Endodermal cell (in vitro differentiated cells): Measurements from ENCODE around the gene PLEKHA6. TPM values are rescaled to one million over a fixed set of nuclear protein-coding genes. Genes with fewer than 3 reads are reported as not detected.
A peak's percentile ranks its signal among the peaks of the same experiment; 100 is the strongest.

Source experiments
- DNase-seq: peaks from one replicate; pipeline ENCODE4 v3.0.0-alpha.2; 2017
- H3K27ac ChIP-seq: 2 replicates; pipeline ENCODE4 v1.5.1; 2013; ENCODE audit warnings: mild to moderate bottlenecking, low read depth, low read length, moderate library complexity
- H3K27me3 ChIP-seq: 2 replicates; pipeline ENCODE4 v1.6.1; 2013; ENCODE audit warnings: mild to moderate bottlenecking, low read length, moderate library complexity; ENCODE audit not compliant: insufficient read depth, control insufficient read depth, poor library complexity, severe bottlenecking
- H3K36me3 ChIP-seq: 2 replicates; pipeline ENCODE4 v1.7.0; 2013; ENCODE audit warnings: mild to moderate bottlenecking, low read length, moderate library complexity; ENCODE audit not compliant: control insufficient read depth, insufficient read depth
- H3K4me1 ChIP-seq: one replicate; pipeline ENCODE4 v1.7.0; 2013; ENCODE audit warnings: low read length; ENCODE audit not compliant: control insufficient read depth, insufficient read depth
- H3K4me3 ChIP-seq: 2 replicates; pipeline ENCODE4 v1.5.1; 2013; ENCODE audit warnings: mild to moderate bottlenecking, low read length, moderate library complexity
- H3K9ac ChIP-seq: 2 replicates; pipeline ENCODE4 v1.6.1; 2013; ENCODE audit warnings: mild to moderate bottlenecking, low read length, moderate library complexity; ENCODE audit not compliant: poor library complexity, severe bottlenecking; ENCODE audit errors: extremely low read depth
- H3K9me3 ChIP-seq: 2 replicates; pipeline ENCODE4 v1.6.1; 2013; ENCODE audit warnings: mild to moderate bottlenecking, low read length, moderate library complexity; ENCODE audit not compliant: control insufficient read depth
- H3K27ac Mint-ChIP-seq: 2 replicates; pipeline ENCODE4 v1.8.0; 2020; ENCODE audit warnings: mixed read lengths
- H3K27me3 Mint-ChIP-seq: 2 replicates; pipeline ENCODE4 v1.8.0; 2021; ENCODE audit warnings: mild to moderate bottlenecking, mixed read lengths; ENCODE audit not compliant: insufficient read depth
- H3K36me3 Mint-ChIP-seq: 2 replicates; pipeline ENCODE4 v1.8.0; 2020; ENCODE audit warnings: low read depth, mixed read lengths
- H3K4me1 Mint-ChIP-seq: 2 replicates; pipeline ENCODE4 v1.8.0; 2020; ENCODE audit warnings: mixed read lengths
- H3K4me3 Mint-ChIP-seq: 2 replicates; pipeline ENCODE4 v1.8.0; 2020; ENCODE audit warnings: mild to moderate bottlenecking, moderate library complexity, mixed read lengths
- H3K9me3 Mint-ChIP-seq: 2 replicates; pipeline ENCODE4 v1.8.0; 2020; ENCODE audit warnings: mild to moderate bottlenecking, mixed read lengths
- WGBS, 2 experiments: methylation state at CpG; one replicate each; pipeline versions ENCODE4 v1.1.5 to v1.1.7; 2013; ENCODE audit warnings: missing lambda C conversion rate in 2 of 2, mixed read lengths in 1 of 2; ENCODE audit not compliant: insufficient coverage in 1 of 2, insufficient read length in 1 of 2; 5-methylcytosine and 5-hydroxymethylcytosine counted together
- total RNA-seq, 2 donors: library from RNA; stranded (reverse); fragmentation: NEBNext Ultra II Directional in 1 of 2; extraction: Animal tissue kit (Norgen Biotek cat#: 25700) in 1 of 2; gene quantifications; 2 replicates in 1 of 2; 3 replicates in 1 of 2; pipeline ENCODE4 v1.2.1, GENCODE V29; 2021
- TF ChIP-seq, protein P1 (sequence below): fragments of 200-600 bp; sonication (generic); conservative IDR thresholded peaks from 2 replicates; pipeline ENCODE4 v1.5.0; 2021; ENCODE audit warnings: antibody characterized with exemption, mild to moderate bottlenecking

The PLEKHA6 gene
- total RNA-seq, 2 donors from 2014 or later, result 37.0 to 43.3 TPM

DNA sequence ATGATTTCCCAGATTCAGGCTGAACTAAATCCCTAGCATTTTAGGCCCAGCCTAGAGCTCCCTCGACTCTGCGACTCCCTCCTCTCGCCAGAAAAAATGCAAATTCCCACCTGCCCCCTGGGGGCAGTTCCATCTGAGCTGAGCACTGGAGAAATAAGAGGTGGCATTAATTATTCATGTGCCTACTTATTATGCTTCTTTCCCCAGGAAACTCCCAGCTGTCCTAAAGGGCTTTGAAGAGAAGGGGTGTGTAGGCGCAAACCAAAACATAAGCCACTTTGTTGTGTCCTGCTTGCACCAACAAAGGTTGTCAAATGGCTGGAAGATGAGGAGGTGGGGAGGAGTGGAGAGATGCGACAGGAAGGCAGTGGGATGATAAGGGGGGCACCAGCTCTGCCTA lies 104.5 kb downstream of the PLEKHA6 start:
- H3K4me1 Mint-ChIP-seq, result peaks cover 22% of the 10 kb centered on the region
- H3K4me1 ChIP-seq, result peaks cover 4% of the 10 kb centered on the region
- H3K9me3 Mint-ChIP-seq, result no peaks in the 10 kb centered on the region
- H3K27me3 ChIP-seq, result no peaks in the 10 kb centered on the region
- peak; percentile 81 for DNase-seq
- H3K9ac ChIP-seq, result no peak overlapping the region
- H3K4me3 Mint-ChIP-seq, result no peak overlapping the region
- peak overlapping the region; percentile 89 for H3K27ac ChIP-seq
- TF ChIP-seq, protein P1, sequence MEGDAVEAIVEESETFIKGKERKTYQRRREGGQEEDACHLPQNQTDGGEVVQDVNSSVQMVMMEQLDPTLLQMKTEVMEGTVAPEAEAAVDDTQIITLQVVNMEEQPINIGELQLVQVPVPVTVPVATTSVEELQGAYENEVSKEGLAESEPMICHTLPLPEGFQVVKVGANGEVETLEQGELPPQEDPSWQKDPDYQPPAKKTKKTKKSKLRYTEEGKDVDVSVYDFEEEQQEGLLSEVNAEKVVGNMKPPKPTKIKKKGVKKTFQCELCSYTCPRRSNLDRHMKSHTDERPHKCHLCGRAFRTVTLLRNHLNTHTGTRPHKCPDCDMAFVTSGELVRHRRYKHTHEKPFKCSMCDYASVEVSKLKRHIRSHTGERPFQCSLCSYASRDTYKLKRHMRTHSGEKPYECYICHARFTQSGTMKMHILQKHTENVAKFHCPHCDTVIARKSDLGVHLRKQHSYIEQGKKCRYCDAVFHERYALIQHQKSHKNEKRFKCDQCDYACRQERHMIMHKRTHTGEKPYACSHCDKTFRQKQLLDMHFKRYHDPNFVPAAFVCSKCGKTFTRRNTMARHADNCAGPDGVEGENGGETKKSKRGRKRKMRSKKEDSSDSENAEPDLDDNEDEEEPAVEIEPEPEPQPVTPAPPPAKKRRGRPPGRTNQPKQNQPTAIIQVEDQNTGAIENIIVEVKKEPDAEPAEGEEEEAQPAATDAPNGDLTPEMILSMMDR, result peak; percentile 19
- H3K36me3 ChIP-seq, result peaks cover 14% of the 10 kb centered on the region
- 41% methylated on average over 5 of the region's 5 CpGs; no CpG with 5 or more reads in 1 of the 2 experiments for WGBS, 2 experiments
- H3K27ac Mint-ChIP-seq, result peak overlapping the region; percentile 83
- H3K9me3 ChIP-seq, result no peaks in the 10 kb centered on the region
- H3K4me3 ChIP-seq, result no peak overlapping the region
- H3K36me3 Mint-ChIP-seq, result peaks cover 54% of the 10 kb centered on the region
- H3K27me3 Mint-ChIP-seq, result no peaks in the 10 kb centered on the region

DNA sequence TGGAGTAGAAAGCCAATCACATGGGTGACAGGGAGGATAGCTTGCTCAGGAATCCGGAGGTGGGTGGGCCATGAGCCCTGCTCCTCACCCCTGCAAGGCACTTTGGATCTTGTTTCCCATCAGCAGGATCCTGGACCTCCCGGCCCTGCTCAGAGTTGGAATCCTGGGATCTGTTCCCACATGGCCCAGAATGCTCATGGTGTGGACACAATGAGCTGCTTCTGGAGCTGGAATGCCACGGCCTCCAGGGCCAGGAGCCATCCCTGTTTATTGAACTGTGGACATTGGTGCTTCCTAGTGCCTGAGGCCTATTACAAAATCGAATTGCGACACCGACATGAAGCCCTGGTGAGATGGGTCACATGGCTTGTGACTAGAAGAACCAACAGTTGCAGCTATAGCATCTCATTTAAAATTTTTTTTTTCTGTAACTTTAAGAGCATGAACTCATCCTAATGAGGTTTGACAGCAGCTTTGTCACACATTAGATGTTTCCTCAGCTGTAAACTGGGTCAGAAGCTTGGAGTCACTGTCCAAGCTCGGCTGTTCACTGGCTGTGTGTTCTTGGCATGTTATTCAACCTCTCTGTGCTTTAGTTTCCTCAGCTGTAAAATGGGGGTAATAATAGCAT lies 105.6 kb downstream of the PLEKHA6 start:
- peaks cover 55% of the 10 kb centered on the region for H3K36me3 Mint-ChIP-seq
- H3K4me3 Mint-ChIP-seq, result no peak overlapping the region
- TF ChIP-seq, protein P1, result no peak
- peak overlapping the region; percentile 36 for H3K27ac ChIP-seq
- no peak overlapping the region for H3K4me3 ChIP-seq
- peaks cover 19% of the 10 kb centered on the region for H3K4me1 Mint-ChIP-seq
- no peaks in the 10 kb centered on the region for H3K9me3 Mint-ChIP-seq
- 83% methylated on average over 6 to 7 of the region's 7 CpGs for WGBS, 2 experiments
- H3K36me3 ChIP-seq, result peaks cover 14% of the 10 kb centered on the region
- no peak overlapping the region for H3K27ac Mint-ChIP-seq
- H3K4me1 ChIP-seq, result peaks cover 4% of the 10 kb centered on the region
- no peaks in the 10 kb centered on the region for H3K27me3 ChIP-seq
- no peaks in the 10 kb centered on the region for H3K9me3 ChIP-seq
- H3K9ac ChIP-seq, result no peak overlapping the region
- H3K27me3 Mint-ChIP-seq, result no peaks in the 10 kb centered on the region
- no peak for DNase-seq

- no peak overlapping the region for H3K27ac Mint-ChIP-seq
- Histone ChIP-seq H3K4me3 (no peak overlapping the region), H3K36me3 (peaks cover 6% of the 10 kb centered on the region), H3K27me3 (no peaks in the 10 kb centered on the region), H3K27ac (no peak overlapping the region), H3K9ac (no peak overlapping the region), H3K9me3 (no peaks in the 10 kb centered on the region), H3K4me1 (peaks cover 4% of the 10 kb centered on the region)
- no peak overlapping the region for H3K4me3 Mint-ChIP-seq
- H3K4me1 Mint-ChIP-seq, result peaks cover 19% of the 10 kb centered on the region
- TF ChIP-seq, protein P1, result no peak
- DNase-seq, result no peak
- 86 to 100% methylated on average over 3 to 6 of the region's 6 CpGs for WGBS, 2 experiments
- H3K27me3 Mint-ChIP-seq, result no peaks in the 10 kb centered on the region
- H3K9me3 Mint-ChIP-seq, result no peaks in the 10 kb centered on the region
- H3K36me3 Mint-ChIP-seq, result peaks cover 54% of the 10 kb centered on the region
Measured at GRCh38 chr1:204251926-204252689, 107.6 kb downstream of the PLEKHA6 start.
